Stimulated activated CD8-positive, alpha-beta memory T cell treated with anti-CD3 and anti-CD28 coated beads, Interleukin-12 subunit alpha, Interleukin-12 subunit beta, amount 100 ng/mL, for 4 hours (primary cell): ENCODE data around the gene TRANK1.

Experiments used
- DNase-seq: peaks from one replicate; pipeline ENCODE4 v3.0.0-alpha.2; 2020; ENCODE audit warnings: low read depth

Gene TRANK1

GRCh38 chr3:36843065-36844051, 101.5 kb downstream of the TRANK1 start:
- DNase-seq: peak; percentile 6

GRCh38 chr3:36842275-36842674, 102.6 kb downstream of the TRANK1 start:
- no peak for DNase-seq

- DNase-seq: no peak
Observed at GRCh38 chr3:36840453-36840921, 104.4 kb downstream of the TRANK1 start.

- DNase-seq: no peak
Observed at GRCh38 chr3:36837089-36837488, 107.8 kb downstream of the TRANK1 start.

- DNase-seq: no peak
Observed at GRCh38 chr3:36833160-36833814, 111.6 kb downstream of the TRANK1 start.

- no peak for DNase-seq
Observed at GRCh38 chr3:36832406-36832805, 112.4 kb downstream of the TRANK1 start.

- no peak for DNase-seq
Observed at GRCh38 chr3:36827133-36827532, 117.7 kb downstream of the TRANK1 start.

GRCh38 chr3:36826240-36826639, 118.6 kb downstream of the TRANK1 start:
- DNase-seq: no peak

- DNase-seq: no peak
Observed at GRCh38 chr3:36824443-36824842, 120.4 kb downstream of the TRANK1 start.

- no peak for DNase-seq
Observed at GRCh38 chr3:36823806-36824205, 121.0 kb downstream of the TRANK1 start.

GRCh38 chr3:36820083-36820482, 124.8 kb downstream of the TRANK1 start:
- no peak for DNase-seq

GRCh38 chr3:36817806-36818533, 126.9 kb downstream of the TRANK1 start:
- no peak for DNase-seq

- no peak for DNase-seq
Observed at GRCh38 chr3:36815375-36815774, 129.5 kb downstream of the TRANK1 start.

GRCh38 chr3:36814776-36815175, 130.1 kb downstream of the TRANK1 start:
- no peak for DNase-seq

GRCh38 chr3:36814066-36814717, 130.7 kb downstream of the TRANK1 start:
- no peak for DNase-seq

- DNase-seq: no peak
Observed at GRCh38 chr3:36813305-36813704, 131.5 kb downstream of the TRANK1 start.

GRCh38 chr3:36812240-36812639, 132.6 kb downstream of the TRANK1 start:
- no peak for DNase-seq

GRCh38 chr3:36811768-36812167, 133.1 kb downstream of the TRANK1 start:
- no peak for DNase-seq

GRCh38 chr3:36804295-36805055, 140.4 kb downstream of the TRANK1 start:
- DNase-seq: no peak

- no peak for DNase-seq
Observed at GRCh38 chr3:36803091-36803791, 141.6 kb downstream of the TRANK1 start.
